Gastroesophageal sphincter (tissue), 4 donors: Measurements from ENCODE around the gene TNFRSF11A. TPM values are rescaled to one million over a fixed set of nuclear protein-coding genes. Genes with fewer than 3 reads are reported as not detected.
A peak's percentile ranks its signal among the peaks of the same experiment; 100 is the strongest.

ENCODE experiments used
- ATAC-seq: fragments of 150-250 bp; one replicate; pipeline ENCODE4 v1.9.1; 2016; ENCODE audit warnings: mild to moderate bottlenecking, moderate library complexity
- H3K27ac ChIP-seq, 4 donors: fragments of 200-600 bp; sonication (generic) in 3 of 4; 1 replicate in 3 of 4; 2 replicates in 1 of 4; pipeline ENCODE4 v1.5.1; 2016 to 2019
- H3K27me3 ChIP-seq: fragments of 200-600 bp; sonication (generic); one replicate; pipeline ENCODE4 v1.5.1; 2019
- H3K36me3 ChIP-seq, 2 donors: fragments of 200-600 bp; sonication (generic); one replicate each; pipeline ENCODE4 v1.5.1; 2019; ENCODE audit warnings: control low read depth in 1 of 2
- H3K4me1 ChIP-seq, 3 donors: fragments of 200-600 bp; sonication (generic); 1 replicate in 2 of 3; 2 replicates in 1 of 3; pipeline ENCODE4 v1.5.1; 2016 to 2019; ENCODE audit warnings: control low read depth in 2 of 3
- H3K4me3 ChIP-seq, 2 donors: fragments of 200-600 bp; sonication (generic); one replicate each; pipeline ENCODE4 v1.5.1; 2019; ENCODE audit warnings: mild to moderate bottlenecking in 1 of 2, moderate library complexity in 1 of 2
- H3K9me3 ChIP-seq, 3 donors: fragments of 200-600 bp; sonication (generic); one replicate each; pipeline ENCODE4 v1.5.1; 2017 to 2019; ENCODE audit warnings: control low read depth in 2 of 3
- CTCF ChIP-seq, 4 experiments: fragments of 200-600 bp in 2 of 4; fragments of 450-650 bp in 2 of 4; sonication (generic) in 1 of 4; IDR thresholded peaks; one replicate each; pipeline ENCODE4 v1.5.1; 2017 to 2019; ENCODE audit warnings: antibody characterized with exemption in 4 of 4, mild to moderate bottlenecking in 2 of 4, moderate library complexity in 2 of 4
- EP300 ChIP-seq: sonication (generic); formaldehyde crosslinking; IDR thresholded peaks from one replicate; pipeline ENCODE4 v1.6.1; 2017; ENCODE audit warnings: antibody characterized with exemption, mild to moderate bottlenecking
- POLR2A ChIP-seq, 2 donors: fragments of 450-650 bp; IDR thresholded peaks; one replicate each; pipeline ENCODE4 v1.6.1; 2017; ENCODE audit warnings: antibody characterized with exemption in 2 of 2, mild to moderate bottlenecking in 2 of 2, moderate library complexity in 1 of 2
- POLR2AphosphoS5 ChIP-seq: sonication (generic); formaldehyde crosslinking; IDR thresholded peaks from one replicate; pipeline ENCODE4 v1.6.1; 2017; ENCODE audit warnings: antibody characterized with exemption
- WGBS, 2 donors: methylation state at CpG; one replicate each; pipeline ENCODE4 v1.1.5; 2018; ENCODE audit warnings: low coverage in 1 of 2; 5-methylcytosine and 5-hydroxymethylcytosine counted together
- total RNA-seq, 4 donors: library from RNA; depleted of rRNA; stranded (reverse); fragments of >200 nt; gene quantifications; one replicate each; pipeline ENCODE4 v1.1.0, GENCODE V29; 2016

The TNFRSF11A gene
- total RNA-seq, 4 donors from 2014 or later = 0.31 to 7.5 (median 1.4) TPM

- Histone ChIP-seq H3K4me3 (no peak overlapping the region), H3K36me3 (no peaks in the 10 kb centered on the region), H3K27ac (peak overlapping the region in 2 of 4 donors; percentile 69 to 76), H3K9me3 (no peaks in the 10 kb centered on the region), H3K4me1 (peaks cover 0 to 39% (median 14%) of the 10 kb centered on the region in 3 donors), H3K27me3 (no peaks in the 10 kb centered on the region)
- ATAC-seq = no peak
- TF ChIP-seq EP300 = no peak
- no peak for TF ChIP-seq POLR2AphosphoS5
- no peak for TF ChIP-seq CTCF (IDR thresholded peaks at IDR 0.05)
- no peak for TF ChIP-seq POLR2A (IDR thresholded peaks at IDR 0.05)
- WGBS, 2 donors = 66 to 71% methylated on average over 8 to 9 of the region's 11 CpGs
Measured at GRCh38 chr18:62435435-62436031, 110.4 kb downstream of the TNFRSF11A start.

- whole genome bisulfite sequencing, 2 donors = 60 to 66% methylated on average over 1 to 5 of the region's 7 CpGs
- H3K4me3 ChIP-seq = no peak overlapping the region
- ATAC-seq = peak; percentile 52
- no peaks in the 10 kb centered on the region for H3K36me3 ChIP-seq
- no peak for TF ChIP-seq EP300
- TF ChIP-seq POLR2AphosphoS5 = no peak
- TF ChIP-seq CTCF (IDR thresholded peaks at IDR 0.05) = no peak
- no peak for TF ChIP-seq POLR2A (IDR thresholded peaks at IDR 0.05)
- H3K4me1 ChIP-seq = peaks cover 0 to 39% (median 14%) of the 10 kb centered on the region in 3 donors
- no peaks in the 10 kb centered on the region for H3K9me3 ChIP-seq
- peak overlapping the region; percentile 36 to 76 (median 70) for H3K27ac ChIP-seq
- H3K27me3 ChIP-seq = no peaks in the 10 kb centered on the region
Measured at GRCh38 chr18:62436636-62437234, 111.6 kb downstream of the TNFRSF11A start.

- Histone ChIP-seq H3K27me3 (no peaks in the 10 kb centered on the region), H3K36me3 (no peaks in the 10 kb centered on the region), H3K4me3 (peak overlapping the region in 1 of 2 donors; percentile 5), H3K27ac (peak overlapping the region; percentile 36 to 76 (median 70)), H3K4me1 (peaks cover 0 to 39% (median 14%) of the 10 kb centered on the region in 3 donors), H3K9me3 (no peaks in the 10 kb centered on the region)
- TF ChIP-seq EP300 (no peak), POLR2AphosphoS5 (peak; percentile 78)
- WGBS, 2 donors = 6 to 7% methylated on average over 5 to 7 of the region's 11 CpGs
- ATAC-seq = peak; percentile 88
Measured at GRCh38 chr18:62437235-62438017, 112.3 kb downstream of the TNFRSF11A start.

GRCh38 chr18:62438018-62438329 is 112.9 kb downstream of the TNFRSF11A start:
- H3K27ac ChIP-seq = peak overlapping the region in 3 of 4 donors; percentile 69 to 76 (median 72)
- no peaks in the 10 kb centered on the region for H3K9me3 ChIP-seq
- no peaks in the 10 kb centered on the region for H3K36me3 ChIP-seq
- H3K27me3 ChIP-seq = no peaks in the 10 kb centered on the region
- peaks cover 0 to 39% (median 14%) of the 10 kb centered on the region in 3 donors for H3K4me1 ChIP-seq
- ATAC-seq = peak; percentile 32
- 26% methylated on average over 3 of the region's 10 CpGs; no CpG with 5 or more reads in 1 of the 2 donors for WGBS, 2 donors
- TF ChIP-seq EP300 (no peak), POLR2A (IDR thresholded peaks at IDR 0.05) (peak in 1 of 2 donors; percentile 18)
- peak overlapping the region in 1 of 2 donors; percentile 5 for H3K4me3 ChIP-seq

- Histone ChIP-seq H3K4me3 (no peak overlapping the region), H3K27me3 (no peaks in the 10 kb centered on the region), H3K4me1 (peaks cover 0 to 39% (median 14%) of the 10 kb centered on the region in 3 donors), H3K27ac (peak overlapping the region in 3 of 4 donors; percentile 69 to 76 (median 72)), H3K36me3 (no peaks in the 10 kb centered on the region), H3K9me3 (no peaks in the 10 kb centered on the region)
- 89 to 96% methylated on average over 8 to 12 of the region's 12 CpGs for WGBS, 2 donors
- no peak for TF ChIP-seq EP300
- TF ChIP-seq CTCF (IDR thresholded peaks at IDR 0.05) = no peak
- no peak for ATAC-seq
Measured at GRCh38 chr18:62438402-62438801, 113.3 kb downstream of the TNFRSF11A start.
